Upper lobe of right lung (tissue), 1 donor: ENCODE results near the gene CKAP2L. TPM values are rescaled to one million over a fixed set of nuclear protein-coding genes. Genes with fewer than 3 reads are reported as not detected.
"Not testable (repeated sequence)": the region's sequence is repeated elsewhere in the genome, so short reads cannot be mapped to it uniquely, and the experiment has no call there.

Experiments
- ATAC-seq: fragments of 200-7000 bp; cut with Tn5 transposase; one replicate; pipeline ENCODE4 v1.9.1; 2020; ENCODE audit warnings: mild to moderate bottlenecking, moderate library complexity
- DNase-seq: peaks from one replicate; pipeline ENCODE4 v3.0.0-alpha.2; 2020
- H3K27ac ChIP-seq: fragments of 200-600 bp; one replicate; pipeline ENCODE4 v1.8.0; 2022
- H3K27me3 ChIP-seq: fragments of 200-600 bp; one replicate; pipeline ENCODE4 v1.8.0; 2022; ENCODE audit warnings: mild to moderate bottlenecking
- H3K36me3 ChIP-seq: fragments of 200-600 bp; one replicate; pipeline ENCODE4 v1.8.0; 2022
- H3K4me1 ChIP-seq: fragments of 200-600 bp; one replicate; pipeline ENCODE4 v1.8.0; 2022
- H3K4me3 ChIP-seq: fragments of 200-600 bp; one replicate; pipeline ENCODE4 v1.8.0; 2022; ENCODE audit warnings: mild to moderate bottlenecking
- H3K9me3 ChIP-seq: fragments of 200-600 bp; one replicate; pipeline ENCODE4 v1.8.0; 2022
- CTCF ChIP-seq: fragments of 200-600 bp; IDR thresholded peaks from one replicate; pipeline ENCODE4 v1.8.0; 2022; ENCODE audit warnings: antibody characterized with exemption
- intact Hi-C: fragments of 100-400 bp; cut with DNase I; formaldehyde crosslinking; loops from one replicate; pipeline ENCODE4 v1.11.0; 2022
- total RNA-seq: library from RNA; stranded (reverse); fragmentation: NEBNext Ultra II Directional; extraction: Animal tissue kit (Norgen Biotek cat#: 25700); gene quantifications from one replicate; pipeline ENCODE4 v1.2.1, GENCODE V29; 2021
- donor health status: DM: no; HTN: yes; CAD: no; lungs with severe emphysema.

Gene CKAP2L
- total RNA-seq, 1 donor from 2014 or later, result 0.46 TPM

- Histone ChIP-seq H3K4me1 (no peaks in the 10 kb centered on the region), H3K9me3 (no peaks in the 10 kb centered on the region), H3K27me3 (no peaks in the 10 kb centered on the region), H3K4me3 (no peak within 1 kb of the TSS), H3K27ac (no peak within 1 kb of the TSS), H3K36me3 (no peaks in the 10 kb centered on the region)
- DNase-seq (no peak), ATAC-seq (peak; percentile 3)
- intact Hi-C loops, result no loop called here
- no peak for TF ChIP-seq CTCF
Observed at GRCh38 chr2:112720785-112721184, 43.6 kb downstream of the CKAP2L start, which contains the start of gene NT5DC4. TSS of gene NT5DC4 (plus strand) at chr2:112721020. CDS start at chr2:112721080, 60 bp downstream.

- ATAC-seq, result no peak
- TF ChIP-seq CTCF, result no peak
- Histone ChIP-seq H3K9me3 (no peaks in the 10 kb centered on the region), H3K4me1 (no peaks in the 10 kb centered on the region), H3K36me3 (no peaks in the 10 kb centered on the region), H3K27ac (no peak overlapping the region), H3K27me3 (no peaks in the 10 kb centered on the region), H3K4me3 (no peak overlapping the region)
- DNase-seq, result no peak
- intact Hi-C loops, result no loop called here
Observed at GRCh38 chr2:112718863-112719370, 45.5 kb downstream of the CKAP2L start.

- ATAC-seq, H3K4me1 ChIP-seq, H3K36me3 ChIP-seq, H3K27ac ChIP-seq, H3K4me3 ChIP-seq, H3K9me3 ChIP-seq, intact Hi-C loops, DNase-seq, H3K27me3 ChIP-seq: not testable (repeated sequence)
Observed at GRCh38 chr2:112716826-112717352, 47.5 kb downstream of the CKAP2L start.

DNA sequence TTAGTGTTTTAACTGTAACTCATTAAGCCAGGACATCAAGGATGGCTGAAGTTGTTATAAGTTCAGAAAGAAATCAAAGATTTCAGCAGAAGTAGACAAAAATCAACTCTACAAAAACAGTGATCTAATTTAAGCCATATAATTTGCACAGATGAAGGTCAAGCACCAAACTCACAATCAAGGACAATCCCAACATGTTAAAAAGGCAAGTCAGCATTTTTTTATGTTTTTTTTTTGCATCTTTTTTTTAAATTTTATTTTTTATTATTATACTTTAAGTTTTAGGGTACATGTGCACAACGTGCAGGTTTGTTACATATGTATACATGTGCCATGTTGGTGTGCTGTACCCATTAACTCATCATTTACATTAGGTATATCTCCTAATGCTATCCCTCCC lies 48.3 kb downstream of the CKAP2L start:
- intact Hi-C loops, ATAC-seq: not testable (repeated sequence)

GRCh38 chr2:112714836-112715631 lies 49.4 kb downstream of the CKAP2L start:
- no peak for TF ChIP-seq CTCF
- intact Hi-C loops, result no loop called here
- ATAC-seq, result no peak
- DNase-seq, result no peak
- Histone ChIP-seq H3K4me3 (no peak overlapping the region), H3K27ac (no peak overlapping the region), H3K36me3 (no peaks in the 10 kb centered on the region), H3K9me3 (no peaks in the 10 kb centered on the region), H3K4me1 (no peaks in the 10 kb centered on the region), H3K27me3 (no peaks in the 10 kb centered on the region)

More for the DNA sequence above, 48.3 kb downstream of the CKAP2L start:
- H3K4me3 ChIP-seq, H3K4me1 ChIP-seq, DNase-seq, H3K27me3 ChIP-seq, H3K9me3 ChIP-seq, H3K36me3 ChIP-seq, H3K27ac ChIP-seq: not testable (repeated sequence)

GRCh38 chr2:112714331-112714730 lies 50.1 kb downstream of the CKAP2L start:
- Histone ChIP-seq H3K27me3 (no peaks in the 10 kb centered on the region), H3K9me3 (no peaks in the 10 kb centered on the region), H3K27ac (no peak overlapping the region), H3K4me1 (no peaks in the 10 kb centered on the region), H3K36me3 (no peaks in the 10 kb centered on the region), H3K4me3 (no peak overlapping the region)
- no peak for DNase-seq
- intact Hi-C loops, result no loop called here
- no peak for ATAC-seq
- TF ChIP-seq CTCF, result no peak
